ENCODE results near the gene TMEM63A. TPM values are rescaled to one million over a fixed set of nuclear protein-coding genes. Genes with fewer than 3 reads are reported as not detected.

The TMEM63A gene
- total and polyA plus RNA-seq, 2 of the 13 experiments (the other 11 are each of a cell fraction or from before 2014, with no cell fraction given), result 23.9 to 53.3 TPM

GRCh38 chr1:225896937-225897549 lies 14.9 kb upstream of the TMEM63A start (continued):
- TF ChIP-seq AFF4 (CRISPR knock-in tag; IDR thresholded peaks at IDR 0.05) (no peak), ZNF713 (CRISPR knock-in tag; IDR thresholded peaks at IDR 0.05) (no peak), RBFOX2 (IDR thresholded peaks at IDR 0.05; ENCODE audit: low read depth, low read length) (no peak), SALL1 (CRISPR knock-in tag; IDR thresholded peaks at IDR 0.05) (peak; percentile 64), TCF7 (IDR thresholded peaks at IDR 0.05; ENCODE audit: low read depth) (no peak), HNRNPL (IDR thresholded peaks at IDR 0.05; ENCODE audit: low read depth, low read length) (0 out of 2 replicates have a peak, but pooled peaks have one; percentile 18), ZNF572 (CRISPR knock-in tag; IDR thresholded peaks at IDR 0.05) (no peak), ZNF12 (CRISPR knock-in tag; IDR thresholded peaks at IDR 0.05) (no peak), KAT7 (CRISPR knock-in tag; IDR thresholded peaks at IDR 0.05; ENCODE audit: borderline replicate concordance) (no peak), ZNF704 (CRISPR knock-in tag; IDR thresholded peaks at IDR 0.05; ENCODE audit: borderline replicate concordance) (no peak), HNF1B (CRISPR knock-in tag; IDR thresholded peaks at IDR 0.05) (no peak), ZNF816 (CRISPR knock-in tag; IDR thresholded peaks at IDR 0.05; ENCODE audit: borderline replicate concordance) (no peak), NPAS2 (CRISPR knock-in tag; IDR thresholded peaks at IDR 0.05; ENCODE audit: borderline replicate concordance) (no peak), HDAC2 (CRISPR knock-in tag; IDR thresholded peaks at IDR 0.05) (peak; percentile 65; the same call in 1 of the 2 replicates), JDP2 (CRISPR knock-in tag; IDR thresholded peaks at IDR 0.05; ENCODE audit: borderline replicate concordance) (no peak), CBX1 (IDR thresholded peaks at IDR 0.05; ENCODE audit: low read depth) (no peak)
- TF ChIP-seq, protein P1, sequence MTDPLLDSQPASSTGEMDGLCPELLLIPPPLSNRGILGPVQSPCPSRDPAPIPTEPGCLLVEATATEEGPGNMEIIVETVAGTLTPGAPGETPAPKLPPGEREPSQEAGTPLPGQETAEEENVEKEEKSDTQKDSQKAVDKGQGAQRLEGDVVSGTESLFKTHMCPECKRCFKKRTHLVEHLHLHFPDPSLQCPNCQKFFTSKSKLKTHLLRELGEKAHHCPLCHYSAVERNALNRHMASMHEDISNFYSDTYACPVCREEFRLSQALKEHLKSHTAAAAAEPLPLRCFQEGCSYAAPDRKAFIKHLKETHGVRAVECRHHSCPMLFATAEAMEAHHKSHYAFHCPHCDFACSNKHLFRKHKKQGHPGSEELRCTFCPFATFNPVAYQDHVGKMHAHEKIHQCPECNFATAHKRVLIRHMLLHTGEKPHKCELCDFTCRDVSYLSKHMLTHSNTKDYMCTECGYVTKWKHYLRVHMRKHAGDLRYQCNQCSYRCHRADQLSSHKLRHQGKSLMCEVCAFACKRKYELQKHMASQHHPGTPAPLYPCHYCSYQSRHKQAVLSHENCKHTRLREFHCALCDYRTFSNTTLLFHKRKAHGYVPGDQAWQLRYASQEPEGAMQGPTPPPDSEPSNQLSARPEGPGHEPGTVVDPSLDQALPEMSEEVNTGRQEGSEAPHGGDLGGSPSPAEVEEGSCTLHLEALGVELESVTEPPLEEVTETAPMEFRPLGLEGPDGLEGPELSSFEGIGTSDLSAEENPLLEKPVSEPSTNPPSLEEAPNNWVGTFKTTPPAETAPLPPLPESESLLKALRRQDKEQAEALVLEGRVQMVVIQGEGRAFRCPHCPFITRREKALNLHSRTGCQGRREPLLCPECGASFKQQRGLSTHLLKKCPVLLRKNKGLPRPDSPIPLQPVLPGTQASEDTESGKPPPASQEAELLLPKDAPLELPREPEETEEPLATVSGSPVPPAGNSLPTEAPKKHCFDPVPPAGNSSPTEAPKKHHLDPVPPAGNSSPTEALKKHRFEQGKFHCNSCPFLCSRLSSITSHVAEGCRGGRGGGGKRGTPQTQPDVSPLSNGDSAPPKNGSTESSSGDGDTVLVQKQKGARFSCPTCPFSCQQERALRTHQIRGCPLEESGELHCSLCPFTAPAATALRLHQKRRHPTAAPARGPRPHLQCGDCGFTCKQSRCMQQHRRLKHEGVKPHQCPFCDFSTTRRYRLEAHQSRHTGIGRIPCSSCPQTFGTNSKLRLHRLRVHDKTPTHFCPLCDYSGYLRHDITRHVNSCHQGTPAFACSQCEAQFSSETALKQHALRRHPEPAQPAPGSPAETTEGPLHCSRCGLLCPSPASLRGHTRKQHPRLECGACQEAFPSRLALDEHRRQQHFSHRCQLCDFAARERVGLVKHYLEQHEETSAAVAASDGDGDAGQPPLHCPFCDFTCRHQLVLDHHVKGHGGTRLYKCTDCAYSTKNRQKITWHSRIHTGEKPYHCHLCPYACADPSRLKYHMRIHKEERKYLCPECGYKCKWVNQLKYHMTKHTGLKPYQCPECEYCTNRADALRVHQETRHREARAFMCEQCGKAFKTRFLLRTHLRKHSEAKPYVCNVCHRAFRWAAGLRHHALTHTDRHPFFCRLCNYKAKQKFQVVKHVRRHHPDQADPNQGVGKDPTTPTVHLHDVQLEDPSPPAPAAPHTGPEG (CRISPR knock-in tag; IDR thresholded peaks at IDR 0.05), result peak; percentile 63; the same call in 1 of the 2 replicates

Data from HepG2 (cell line).